ENCODE measurements around the gene SNX32. TPM values are rescaled to one million over a fixed set of nuclear protein-coding genes. Genes with fewer than 3 reads are reported as not detected.

The SNX32 gene
- total and polyA plus RNA-seq, 9 of the 15 experiments (the other 6 are each of a cell fraction or from before 2014, with no cell fraction given), result 0.03 TPM; not detected in 7

GRCh38 chr11:65817835-65818680 is 15.7 kb upstream of the SNX32 start (continued):
- no peak; the same call in 1 of the 2 replicates for TF ChIP-seq ATF2 (CRISPR knock-in tag; IDR thresholded peaks at IDR 0.05)
- TF ChIP-seq ATF3 (IDR thresholded peaks at IDR 0.05), result no peak
- no peak; the same call in 1 of the 2 replicates for TF ChIP-seq ATF3 (CRISPR knock-in tag; conservative IDR thresholded peaks at IDR 0.05)
- TF ChIP-seq RBM15 (IDR thresholded peaks at IDR 0.05; ENCODE audit: insufficient read depth, low read length), result no peak
- TF ChIP-seq TAF7 (tag; IDR thresholded peaks at IDR 0.05), result no peak
- no peak for TF ChIP-seq ZNF24 (IDR thresholded peaks at IDR 0.05)
- no peak for TF ChIP-seq RBM22 (IDR thresholded peaks at IDR 0.05; ENCODE audit: low read depth, low read length, poor library complexity, severe bottlenecking)
- no peak for TF ChIP-seq ZNF318 (IDR thresholded peaks at IDR 0.05; ENCODE audit: borderline replicate concordance in 1 of 2, low read depth in 1 of 2)
- TF ChIP-seq MCM5 (IDR thresholded peaks at IDR 0.05; ENCODE audit: low read depth), result no peak
- TF ChIP-seq GATA2 (CRISPR knock-in tag; IDR thresholded peaks at IDR 0.05), result no peak
- no peak for TF ChIP-seq KDM2B (CRISPR knock-in tag; IDR thresholded peaks at IDR 0.05)
- peak; percentile 87 for TF ChIP-seq CXXC5 (CRISPR knock-in tag; IDR thresholded peaks at IDR 0.05)
- TF ChIP-seq GTF3C2 (IDR thresholded peaks at IDR 0.05; ENCODE audit: borderline replicate concordance, extremely low read depth, insufficient read length), result no peak
